IMR-90 (cell line): ENCODE data around the gene MYOZ3. TPM values are rescaled to one million over a fixed set of nuclear protein-coding genes. Genes with fewer than 3 reads are reported as not detected.

ENCODE experiments used
- ATAC-seq: fragments of 200-7000 bp; cut with Tn5 transposase; 2 replicates; pipeline ENCODE4 v1.9.1; 2020; ENCODE audit warnings: low read depth, mild to moderate bottlenecking, moderate library complexity
- BruUV-seq: library from RNA; stranded (reverse); fragments of 400-500 nt; replicated peaks from 2 replicates; lab custom pipeline; 2021; lab: Mats Ljungman, UMichigan
- CTCF ChIA-PET: fragments of 300-600 bp; formaldehyde crosslinking; extraction: SDS; loops from one replicate; lab custom pipeline; 2021; ENCODE audit warnings: antibody characterized with exemption; lab: Yijun Ruan, JAX
- POLR2A ChIA-PET: fragments of 300-600 bp; sonication (Branson Sonifier 250); formaldehyde crosslinking; loops from one replicate; lab custom pipeline; 2022; ENCODE audit warnings: antibody characterized with exemption; ENCODE audit not compliant: unreplicated experiment; lab: Charles Lee
- DNase-seq: peaks from one replicate; pipeline ENCODE4 v3.0.0; 2013
- H2AFZ ChIP-seq: replicated peaks from 2 replicates; pipeline ENCODE3; 2013; ENCODE audit warnings: low read length, mild to moderate bottlenecking; ENCODE audit not compliant: poor library complexity
- H2AK5ac ChIP-seq: 2 replicates; pipeline ENCODE4 v1.6.1; 2013; ENCODE audit warnings: low read depth, low read length, inconsistent platforms
- H2AK9ac ChIP-seq: replicated peaks from 2 replicates; pipeline ENCODE3; 2013; ENCODE audit warnings: mild to moderate bottlenecking, low read depth, low read length, moderate library complexity; ENCODE audit not compliant: poor library complexity
- H2BK120ac ChIP-seq: 2 replicates; pipeline ENCODE4 v1.6.1; 2013; ENCODE audit warnings: low read depth, low read length, inconsistent platforms
- H2BK15ac ChIP-seq: 3 replicates; pipeline ENCODE4 v1.6.1; 2013; ENCODE audit warnings: low read depth, low read length, inconsistent platforms
- H2BK20ac ChIP-seq: 2 replicates; pipeline ENCODE4 v1.6.1; 2013; ENCODE audit warnings: low read depth, mild to moderate bottlenecking, inconsistent platforms, low read length, moderate library complexity
- H2BK5ac ChIP-seq: 2 replicates; pipeline ENCODE4 v1.6.1; 2013; ENCODE audit warnings: mild to moderate bottlenecking, low read depth, low read length, inconsistent platforms; ENCODE audit not compliant: poor library complexity, severe bottlenecking
- H3K14ac ChIP-seq: replicated peaks from 2 replicates; pipeline ENCODE4 v1.6.1; 2013; ENCODE audit warnings: low read depth, low read length, inconsistent platforms
- H3K18ac ChIP-seq: 2 replicates; pipeline ENCODE4 v1.6.1; 2013; ENCODE audit warnings: low read depth, low read length, control low read depth
- H3K23ac ChIP-seq: 2 replicates; pipeline ENCODE4 v1.6.1; 2013; ENCODE audit warnings: low read depth, low read length, inconsistent platforms
- H3K27ac ChIP-seq: 2 replicates; pipeline ENCODE4 v1.5.1; 2013; ENCODE audit warnings: mild to moderate bottlenecking, control low read depth, low read length; ENCODE audit not compliant: insufficient read depth
- H3K27me3 ChIP-seq: 2 replicates; pipeline ENCODE4 v1.6.1; 2013; ENCODE audit warnings: low read length; ENCODE audit not compliant: control insufficient read depth, insufficient read depth
- H3K36me3 ChIP-seq: 2 replicates; pipeline ENCODE4 v1.6.1; 2013; ENCODE audit warnings: low read length, mixed read lengths; ENCODE audit not compliant: control insufficient read depth, insufficient read depth
- H3K4ac ChIP-seq: 2 replicates; pipeline ENCODE4 v1.6.1; 2013; ENCODE audit warnings: low read depth, low read length, inconsistent platforms
- H3K4me1 ChIP-seq: 2 replicates; pipeline ENCODE4 v1.6.1; 2013; ENCODE audit warnings: low read length, mixed read lengths; ENCODE audit not compliant: control insufficient read depth, insufficient read depth
- H3K4me2 ChIP-seq: 2 replicates; pipeline ENCODE4 v1.6.1; 2013; ENCODE audit warnings: low read depth, mild to moderate bottlenecking, control low read depth, low read length, moderate library complexity
- H3K4me3 ChIP-seq: 2 replicates; pipeline ENCODE4 v1.5.1; 2013; ENCODE audit warnings: low read depth, mild to moderate bottlenecking, control low read depth, low read length, moderate library complexity; ENCODE audit not compliant: insufficient read depth
- H3K56ac ChIP-seq: 2 replicates; pipeline ENCODE4 v1.6.1; 2013; ENCODE audit warnings: low read length, inconsistent platforms; ENCODE audit not compliant: insufficient read depth; ENCODE audit errors: extremely low read depth
- H3K79me1 ChIP-seq, 2 experiments: 2 replicates each; pipeline ENCODE4 v1.6.1; 2013; ENCODE audit warnings: low read length in 2 of 2, inconsistent platforms in 1 of 2, low read depth in 1 of 2
- H3K9ac ChIP-seq: 2 replicates; pipeline ENCODE4 v1.6.1; 2013; ENCODE audit warnings: low read depth, low read length, control low read depth
- H3K9me1 ChIP-seq: 2 replicates; pipeline ENCODE4 v1.6.1; 2013; ENCODE audit warnings: low read length, inconsistent platforms; ENCODE audit not compliant: insufficient read depth
- H3K9me3 ChIP-seq: 2 replicates; pipeline ENCODE4 v1.6.1; 2013; ENCODE audit warnings: low read length; ENCODE audit not compliant: control insufficient read depth, insufficient read depth
- H4K20me1 ChIP-seq: 2 replicates; pipeline ENCODE4 v1.6.1; 2013; ENCODE audit warnings: low read length, inconsistent platforms; ENCODE audit not compliant: insufficient read depth
- H4K5ac ChIP-seq: 2 replicates; pipeline ENCODE4 v1.6.1; 2013; ENCODE audit warnings: mild to moderate bottlenecking, low read depth, low read length, control low read depth
- H4K8ac ChIP-seq, 2 experiments: 2 replicates each; pipeline ENCODE4 v1.6.1; 2013; ENCODE audit warnings: low read depth in 2 of 2, low read length in 2 of 2, control low read depth in 1 of 2, inconsistent platforms in 1 of 2
- H4K91ac ChIP-seq: 2 replicates; pipeline ENCODE4 v1.6.1; 2013; ENCODE audit warnings: low read depth, low read length, inconsistent platforms; ENCODE audit not compliant: insufficient read depth
- BHLHE40 ChIP-seq: fragments of 150-350 bp; IDR thresholded peaks from 2 replicates; pipeline ENCODE4 v1.6.1; 2016; ENCODE audit warnings: mild to moderate bottlenecking, low read depth, low read length
- CEBPB ChIP-seq: IDR thresholded peaks from 2 replicates; pipeline ENCODE4 v1.6.1; 2012; ENCODE audit warnings: low read depth, low read length, improper control_type of control experiment
- CHD1 ChIP-seq: IDR thresholded peaks from 2 replicates; pipeline ENCODE4 v1.6.1; 2012; ENCODE audit warnings: low read depth, low read length, improper control_type of control experiment
- FOS ChIP-seq: fragments of 150-350 bp; IDR thresholded peaks from 2 replicates; pipeline ENCODE4 v1.6.1; 2016; ENCODE audit warnings: low read depth, low read length
- MAFK ChIP-seq: IDR thresholded peaks from 2 replicates; pipeline ENCODE4 v1.6.1; 2012; ENCODE audit warnings: low read depth, low read length, improper control_type of control experiment
- MAZ ChIP-seq: IDR thresholded peaks from 2 replicates; pipeline ENCODE4 v1.6.1; 2012; ENCODE audit warnings: low read depth, mild to moderate bottlenecking, low read length, improper control_type of control experiment, moderate library complexity, borderline replicate concordance
- MXI1 ChIP-seq: IDR thresholded peaks from 2 replicates; pipeline ENCODE4 v1.6.1; 2012; ENCODE audit warnings: low read depth, mild to moderate bottlenecking, low read length, moderate library complexity, borderline replicate concordance
- NFE2L2 ChIP-seq: fragments of 150-350 bp; IDR thresholded peaks from 2 replicates; pipeline ENCODE4 v1.6.1; 2016; ENCODE audit warnings: low read depth, mild to moderate bottlenecking, low read length
- POLR2A ChIP-seq: IDR thresholded peaks from 2 replicates; pipeline ENCODE4 v1.6.1; 2012; ENCODE audit warnings: mild to moderate bottlenecking, low read depth, low read length
- RAD21 ChIP-seq: IDR thresholded peaks from 2 replicates; pipeline ENCODE4 v1.6.1; 2012; ENCODE audit warnings: low read length, improper control_type of control experiment
- RCOR1 ChIP-seq: IDR thresholded peaks from 2 replicates; pipeline ENCODE4 v1.6.1; 2012; ENCODE audit warnings: mild to moderate bottlenecking, low read length, improper control_type of control experiment; ENCODE audit not compliant: insufficient replicate concordance
- RFX5 ChIP-seq: IDR thresholded peaks from 2 replicates; pipeline ENCODE4 v1.8.0; 2012; ENCODE audit warnings: low read depth, mild to moderate bottlenecking, low read length, moderate library complexity
- SMC3 ChIP-seq: fragments of 150-350 bp; IDR thresholded peaks from 2 replicates; pipeline ENCODE4 v1.6.1; 2016; ENCODE audit warnings: low read depth, mild to moderate bottlenecking, antibody characterized with exemption, low read length, moderate library complexity
- WGBS, 2 experiments: methylation state at CpG; one replicate each; pipeline versions ENCODE4 v1.1.5 to v1.1.7; 2013; ENCODE audit warnings: missing lambda C conversion rate in 2 of 2; ENCODE audit not compliant: insufficient read length in 1 of 2; ENCODE audit errors: extremely low coverage in 2 of 2; 5-methylcytosine and 5-hydroxymethylcytosine counted together
- dilution Hi-C: fragments of 300-500 bp; cut with HindIII; formaldehyde crosslinking; loops from one replicate; pipeline ENCODE4 v1.14.3; 2018; ENCODE audit warnings: low sequenced_read_pairs; ENCODE audit not compliant: unreplicated experiment
- in situ Hi-C: fragments of 300-500 bp; cut with MboI; formaldehyde crosslinking; loops from 3 replicates; pipeline ENCODE4 v1.14.3; 2019; ENCODE audit warnings: low sequenced_read_pairs, inconsistent platforms, mixed read lengths
- intact Hi-C: fragments of 100-400 bp; cut with micrococcal nuclease; formaldehyde crosslinking; loops from 2 replicates; pipeline ENCODE4 v1.10.0; 2022
- polyA plus RNA-seq, 3 experiments: library from polyadenylated mRNA; depleted of rRNA; stranded (reverse); fragments of >200 nt; gene quantifications; 2 replicates each; pipeline ENCODE4 v1.2.3, GENCODE V29; 2012; ENCODE audit warnings: low replicate concordance in 1 of 3
- total RNA-seq: library from RNA; depleted of rRNA; stranded (reverse); fragments of >200 nt; gene quantifications from 2 replicates; pipeline ENCODE4 v1.2.3, GENCODE V29; 2012
- TF ChIP-seq, protein P1 (sequence below): fragments of 150-350 bp; IDR thresholded peaks from 2 replicates; pipeline ENCODE4 v1.6.1; 2016; ENCODE audit warnings: low read depth, mild to moderate bottlenecking, low read length, moderate library complexity, borderline replicate concordance
- TF ChIP-seq, protein P2 (sequence below): conservative IDR thresholded peaks from 2 replicates; pipeline ENCODE4 v1.5.1; 2012; ENCODE audit warnings: mild to moderate bottlenecking, low read depth, low read length, improper control_type of control experiment
- TF ChIP-seq, protein P3 (sequence below): fragments of 150-350 bp; IDR thresholded peaks from 2 replicates; pipeline ENCODE4 v1.6.1; 2017; ENCODE audit warnings: mild to moderate bottlenecking, antibody characterized with exemption, low read length, low read depth

MYOZ3 gene
- total and polyA plus RNA-seq, 2 of the 4 experiments (the other 2 are of a cell fraction) = under 0.01 to 0.24 TPM

DNA sequence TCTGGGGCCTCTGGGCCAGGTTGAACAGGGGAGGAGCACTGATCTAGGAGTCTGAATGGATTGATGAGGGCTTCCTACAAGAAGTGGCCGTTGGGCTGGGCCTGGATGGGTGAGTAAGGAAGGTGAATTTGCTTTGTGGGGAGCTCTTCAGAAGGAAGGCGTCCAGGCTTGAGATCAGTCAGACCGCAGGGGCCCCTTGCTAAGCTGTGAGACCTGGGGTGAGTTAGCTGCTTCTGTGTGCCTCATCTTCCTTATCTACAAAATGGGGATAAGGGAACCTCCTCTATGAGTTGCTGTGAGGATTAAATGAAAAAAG lies 21.7 kb upstream of the MYOZ3 start:
- H3K56ac ChIP-seq = no peak overlapping the region
- ChIA-PET POLR2A (interaction anchor here (0.6 kb wide), 1 partner anchor 152 kb away, joined by 6 read pairs; no protein-coding TSS in a partner anchor), CTCF (no interaction called here)
- H2AK9ac ChIP-seq = peak overlapping the region; percentile 83
- in situ Hi-C loops (no loop called here), dilution Hi-C loops (no loop called here), intact Hi-C loops (no loop called here)
- H3K27ac ChIP-seq = peak overlapping the region; percentile 91; the same call in 1 of the 2 replicates
- no TSS peak for BruUV-seq
- no CpG with 5 or more reads among the region's 3 CpGs for whole genome bisulfite sequencing, 2 experiments
- peak overlapping the region; percentile 93 for H2AK5ac ChIP-seq
- peak overlapping the region; percentile 50 for H3K23ac ChIP-seq
- no peaks in the 10 kb centered on the region; the same call in 1 of the 2 replicates for H3K36me3 ChIP-seq
- peak overlapping the region; percentile 86 for H4K91ac ChIP-seq
- H3K4ac ChIP-seq = peak overlapping the region; percentile 90
- H3K79me1 ChIP-seq = peaks cover 12 to 35% of the 10 kb centered on the region in 2 experiments
- peak overlapping the region; percentile 82; the same call in 2 of the 3 replicates for H2BK15ac ChIP-seq
- H3K4me2 ChIP-seq = no peak overlapping the region
- peak overlapping the region; percentile 87 for H2BK5ac ChIP-seq
- peak overlapping the region; percentile 7; the same call in 1 of the 2 replicates for H3K9ac ChIP-seq
- peak overlapping the region; percentile 73; a peak in 2 of 4 replicates for H4K8ac ChIP-seq
- peak overlapping the region; percentile 83 for H2BK20ac ChIP-seq
- H3K9me1 ChIP-seq = peaks cover 24% of the 10 kb centered on the region
- H3K18ac ChIP-seq = peak overlapping the region; percentile 22; the same call in 1 of the 2 replicates
- no peak for DNase-seq
- no peaks in the 10 kb centered on the region for H3K9me3 ChIP-seq
- no peak overlapping the region for H4K5ac ChIP-seq
- peak overlapping the region; percentile 90 for H3K14ac ChIP-seq
- H3K4me1 ChIP-seq = peaks cover 52% of the 10 kb centered on the region
- TF ChIP-seq BHLHE40 (no peak), POLR2A (no peak), CEBPB (no peak), RCOR1 (no peak), CHD1 (no peak), RAD21 (no peak), MAZ (no peak), NFE2L2 (no peak), MAFK (no peak), SMC3 (no peak), FOS (no peak), MXI1 (no peak), RFX5 (no peak)
- TF ChIP-seq, protein P1, sequence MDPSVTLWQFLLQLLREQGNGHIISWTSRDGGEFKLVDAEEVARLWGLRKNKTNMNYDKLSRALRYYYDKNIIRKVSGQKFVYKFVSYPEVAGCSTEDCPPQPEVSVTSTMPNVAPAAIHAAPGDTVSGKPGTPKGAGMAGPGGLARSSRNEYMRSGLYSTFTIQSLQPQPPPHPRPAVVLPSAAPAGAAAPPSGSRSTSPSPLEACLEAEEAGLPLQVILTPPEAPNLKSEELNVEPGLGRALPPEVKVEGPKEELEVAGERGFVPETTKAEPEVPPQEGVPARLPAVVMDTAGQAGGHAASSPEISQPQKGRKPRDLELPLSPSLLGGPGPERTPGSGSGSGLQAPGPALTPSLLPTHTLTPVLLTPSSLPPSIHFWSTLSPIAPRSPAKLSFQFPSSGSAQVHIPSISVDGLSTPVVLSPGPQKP = no peak
- TF ChIP-seq, protein P2, sequence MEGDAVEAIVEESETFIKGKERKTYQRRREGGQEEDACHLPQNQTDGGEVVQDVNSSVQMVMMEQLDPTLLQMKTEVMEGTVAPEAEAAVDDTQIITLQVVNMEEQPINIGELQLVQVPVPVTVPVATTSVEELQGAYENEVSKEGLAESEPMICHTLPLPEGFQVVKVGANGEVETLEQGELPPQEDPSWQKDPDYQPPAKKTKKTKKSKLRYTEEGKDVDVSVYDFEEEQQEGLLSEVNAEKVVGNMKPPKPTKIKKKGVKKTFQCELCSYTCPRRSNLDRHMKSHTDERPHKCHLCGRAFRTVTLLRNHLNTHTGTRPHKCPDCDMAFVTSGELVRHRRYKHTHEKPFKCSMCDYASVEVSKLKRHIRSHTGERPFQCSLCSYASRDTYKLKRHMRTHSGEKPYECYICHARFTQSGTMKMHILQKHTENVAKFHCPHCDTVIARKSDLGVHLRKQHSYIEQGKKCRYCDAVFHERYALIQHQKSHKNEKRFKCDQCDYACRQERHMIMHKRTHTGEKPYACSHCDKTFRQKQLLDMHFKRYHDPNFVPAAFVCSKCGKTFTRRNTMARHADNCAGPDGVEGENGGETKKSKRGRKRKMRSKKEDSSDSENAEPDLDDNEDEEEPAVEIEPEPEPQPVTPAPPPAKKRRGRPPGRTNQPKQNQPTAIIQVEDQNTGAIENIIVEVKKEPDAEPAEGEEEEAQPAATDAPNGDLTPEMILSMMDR = no peak
- TF ChIP-seq, protein P3, sequence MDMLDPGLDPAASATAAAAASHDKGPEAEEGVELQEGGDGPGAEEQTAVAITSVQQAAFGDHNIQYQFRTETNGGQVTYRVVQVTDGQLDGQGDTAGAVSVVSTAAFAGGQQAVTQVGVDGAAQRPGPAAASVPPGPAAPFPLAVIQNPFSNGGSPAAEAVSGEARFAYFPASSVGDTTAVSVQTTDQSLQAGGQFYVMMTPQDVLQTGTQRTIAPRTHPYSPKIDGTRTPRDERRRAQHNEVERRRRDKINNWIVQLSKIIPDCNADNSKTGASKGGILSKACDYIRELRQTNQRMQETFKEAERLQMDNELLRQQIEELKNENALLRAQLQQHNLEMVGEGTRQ = no peak
- peaks cover 12% of the 10 kb centered on the region for H4K20me1 ChIP-seq
- no peak for ATAC-seq
- peak overlapping the region; percentile 96 for H2BK120ac ChIP-seq
- no peak overlapping the region for H3K4me3 ChIP-seq
- H3K27me3 ChIP-seq = no peaks in the 10 kb centered on the region
- peak overlapping the region; percentile 40 for H2AFZ ChIP-seq
